Measurements from ENCODE around the gene EXOSC7. TPM values are rescaled to one million over a fixed set of nuclear protein-coding genes. Genes with fewer than 3 reads are reported as not detected.

The EXOSC7 gene
- polyA plus RNA-seq, 1 donor (not counting 4 experiments of a cell fraction or from before 2014, with no cell fraction given): 94.4 TPM

- Histone ChIP-seq H3K27ac (ENCODE audit: control insufficient read depth, insufficient read depth, low read length) (peak overlapping the region; percentile 98), H3K36me3 (ENCODE audit: control insufficient read depth in 2 of 2, extremely low read depth in 1 of 2, insufficient read depth in 2 of 2, low read length in 2 of 2) (peaks cover 15 to 44% of the 10 kb centered on the region in 2 experiments), H3K9ac (ENCODE audit: control insufficient read depth, extremely low read depth, insufficient read depth, low read length) (peak overlapping the region; percentile 70), H3K9me3 (ENCODE audit: control insufficient read depth, low read depth, low read length) (no peaks in the 10 kb centered on the region), H3K27me3 (ENCODE audit: control insufficient read depth, extremely low read depth, insufficient read depth, low read length) (no peaks in the 10 kb centered on the region), H3K9me1 (ENCODE audit: control insufficient read depth, extremely low read depth, insufficient read depth, low read length) (peaks cover 5% of the 10 kb centered on the region), H4K20me1 (ENCODE audit: control insufficient read depth, extremely low read depth, insufficient read depth, low read length) (no peaks in the 10 kb centered on the region), H3K4me2 (ENCODE audit: control insufficient read depth, extremely low read depth, insufficient read depth, low read depth, low read length) (peak overlapping the region; percentile 82), H3K79me2 (ENCODE audit: control insufficient read depth, insufficient read depth, low read length) (peaks cover 24% of the 10 kb centered on the region), H3K4me3 (ENCODE audit: control insufficient read depth in 2 of 3, extremely low read depth in 1 of 3, insufficient read depth in 2 of 3, low read depth in 1 of 3, low read length in 3 of 3) (peak overlapping the region in 2 of 3 experiments; percentile 9 to 27), H2AFZ (ENCODE audit: control insufficient read depth, low read length) (peak overlapping the region; percentile 57), H3K4me1 (ENCODE audit: control insufficient read depth, extremely low read depth, insufficient read depth, low read length) (peaks cover 39% of the 10 kb centered on the region)
- no peak for TF ChIP-seq EZH2 (IDR thresholded peaks at IDR 0.05; ENCODE audit: low read length)
- TF ChIP-seq CTCF (optimal IDR thresholded peaks at IDR 0.05 in 1 of 3, IDR thresholded peaks at IDR 0.05 in 1 of 3, conservative IDR thresholded peaks at IDR 0.05 in 1 of 3; ENCODE audit: extremely low read depth in 1 of 3, insufficient read depth in 2 of 3, low read length in 3 of 3): no peak
- DNase-seq (ENCODE audit: low read depth, low spot score): peak; percentile 79
- no peak for FAIRE-seq
- dilution Hi-C loops (cut with MboI; ENCODE audit: extremely low pct_ligation_motif_present, low sequenced_read_pairs): no loop called here
Observed at GRCh38 chr3:44993471-44994205, 17.6 kb downstream of the EXOSC7 start.

- peaks cover 39% of the 10 kb centered on the region for H3K4me1 ChIP-seq (ENCODE audit: control insufficient read depth, extremely low read depth, insufficient read depth, low read length)
- no peak overlapping the region for H2AFZ ChIP-seq (ENCODE audit: control insufficient read depth, low read length)
- H3K4me3 ChIP-seq (ENCODE audit: control insufficient read depth in 2 of 3, extremely low read depth in 1 of 3, insufficient read depth in 2 of 3, low read depth in 1 of 3, low read length in 3 of 3): no peak overlapping the region
- no peak overlapping the region for H3K4me2 ChIP-seq (ENCODE audit: control insufficient read depth, extremely low read depth, insufficient read depth, low read depth, low read length)
- TF ChIP-seq EZH2 (IDR thresholded peaks at IDR 0.05; ENCODE audit: low read length) (no peak), CTCF (optimal IDR thresholded peaks at IDR 0.05 in 1 of 3, IDR thresholded peaks at IDR 0.05 in 1 of 3, conservative IDR thresholded peaks at IDR 0.05 in 1 of 3; ENCODE audit: extremely low read depth in 1 of 3, insufficient read depth in 2 of 3, low read length in 3 of 3) (no peak)
- H3K27ac ChIP-seq (ENCODE audit: control insufficient read depth, insufficient read depth, low read length): no peak overlapping the region
- no peak overlapping the region for H3K9ac ChIP-seq (ENCODE audit: control insufficient read depth, extremely low read depth, insufficient read depth, low read length)
- H4K20me1 ChIP-seq (ENCODE audit: control insufficient read depth, extremely low read depth, insufficient read depth, low read length): no peaks in the 10 kb centered on the region
- peaks cover 5% of the 10 kb centered on the region for H3K9me1 ChIP-seq (ENCODE audit: control insufficient read depth, extremely low read depth, insufficient read depth, low read length)
- no peaks in the 10 kb centered on the region for H3K27me3 ChIP-seq (ENCODE audit: control insufficient read depth, extremely low read depth, insufficient read depth, low read length)
- H3K79me2 ChIP-seq (ENCODE audit: control insufficient read depth, insufficient read depth, low read length): peaks cover 16% of the 10 kb centered on the region
- dilution Hi-C loops (cut with MboI; ENCODE audit: extremely low pct_ligation_motif_present, low sequenced_read_pairs): no loop called here
- peaks cover 19 to 46% of the 10 kb centered on the region in 2 experiments for H3K36me3 ChIP-seq (ENCODE audit: control insufficient read depth in 2 of 2, extremely low read depth in 1 of 2, insufficient read depth in 2 of 2, low read length in 2 of 2)
- DNase-seq (ENCODE audit: low read depth, low spot score) (no peak), FAIRE-seq (no peak)
- no peaks in the 10 kb centered on the region for H3K9me3 ChIP-seq (ENCODE audit: control insufficient read depth, low read depth, low read length)
Observed at GRCh38 chr3:44995142-44995770, 19.2 kb downstream of the EXOSC7 start.

All from keratinocyte (primary cell).